HepG2 (cell line): Measurements from ENCODE around the gene GNG4. TPM values are rescaled to one million over a fixed set of nuclear protein-coding genes. Genes with fewer than 3 reads are reported as not detected.

Experiments
- ARNTL ChIP-seq: sonication (generic); formaldehyde crosslinking; IDR thresholded peaks from 2 replicates; pipeline ENCODE4 v1.4.0; 2020; ENCODE audit warnings: mild to moderate bottlenecking, missing genetic modification reagents
- ELK4 ChIP-seq: sonication (generic); formaldehyde crosslinking; IDR thresholded peaks from 2 replicates; pipeline ENCODE4 v1.9.0; 2021; ENCODE audit warnings: missing genetic modification reagents, borderline replicate concordance
- FOXK1 ChIP-seq: sonication (generic); formaldehyde crosslinking; IDR thresholded peaks from 2 replicates; pipeline ENCODE4 v1.4.0; 2020; ENCODE audit warnings: low read depth, missing genetic modification reagents, borderline replicate concordance
- GZF1 ChIP-seq: sonication (generic); formaldehyde crosslinking; IDR thresholded peaks from 2 replicates; pipeline ENCODE4 v1.5.1; 2020; ENCODE audit warnings: mild to moderate bottlenecking, missing genetic modification reagents
- IRF2 ChIP-seq: IDR thresholded peaks from 2 replicates; pipeline ENCODE4 v1.6.1; 2018; ENCODE audit warnings: missing genetic modification reagents, missing compliant biosample characterization
- MBNL3 ChIP-seq: fragments of 250-450 bp; sonication (Bioruptor Pico); conservative IDR thresholded peaks from 2 replicates; pipeline ENCODE4 v1.8.0; 2022; ENCODE audit warnings: mild to moderate bottlenecking, inconsistent platforms
- NFRKB ChIP-seq: fragments of 450-650 bp; IDR thresholded peaks from 2 replicates; pipeline ENCODE4 v1.6.1; 2017
- PRDM4 ChIP-seq: sonication (generic); formaldehyde crosslinking; IDR thresholded peaks from 2 replicates; pipeline ENCODE4 v1.9.0; 2021; ENCODE audit warnings: missing genetic modification reagents, borderline replicate concordance
- SETDB1 ChIP-seq: sonication (generic); formaldehyde crosslinking; IDR thresholded peaks from 2 replicates; pipeline ENCODE4 v1.5.1; 2020; ENCODE audit warnings: missing genetic modification reagents, mild to moderate bottlenecking, borderline replicate concordance
- TCF7L2 ChIP-seq: IDR thresholded peaks from 2 replicates; pipeline ENCODE4 v1.6.1; 2011; ENCODE audit warnings: mild to moderate bottlenecking, low read depth, low read length, moderate library complexity
- ZBTB1 ChIP-seq: sonication (generic); formaldehyde crosslinking; IDR thresholded peaks from 2 replicates; pipeline ENCODE4 v1.4.0; 2020; ENCODE audit warnings: missing genetic modification reagents, borderline replicate concordance
- ZBTB10 ChIP-seq: sonication (generic); formaldehyde crosslinking; IDR thresholded peaks from 2 replicates; pipeline ENCODE4 v1.4.0; 2020; ENCODE audit warnings: missing genetic modification reagents, borderline replicate concordance
- ZBTB34 ChIP-seq: sonication (generic); formaldehyde crosslinking; IDR thresholded peaks from 2 replicates; pipeline ENCODE4 v1.8.0; 2022; ENCODE audit warnings: mild to moderate bottlenecking, missing genetic modification reagents
- ZBTB7A ChIP-seq: sonication (generic); formaldehyde crosslinking; IDR thresholded peaks from 2 replicates; pipeline ENCODE4 v1.8.0; 2022; ENCODE audit warnings: mild to moderate bottlenecking, missing genetic modification reagents
- ZFP37 ChIP-seq: sonication (generic); formaldehyde crosslinking; IDR thresholded peaks from 2 replicates; pipeline ENCODE4 v1.4.0; 2020; ENCODE audit warnings: missing genetic modification reagents, borderline replicate concordance
- ZGPAT ChIP-seq: IDR thresholded peaks from 2 replicates; pipeline ENCODE4 v1.6.1; 2016; ENCODE audit warnings: mild to moderate bottlenecking
- ZKSCAN5 ChIP-seq: sonication (generic); formaldehyde crosslinking; IDR thresholded peaks from 2 replicates; pipeline ENCODE4 v1.5.1; 2020; ENCODE audit warnings: mild to moderate bottlenecking, missing genetic modification reagents
- ZNF816 ChIP-seq: sonication (generic); formaldehyde crosslinking; IDR thresholded peaks from 2 replicates; pipeline ENCODE4 v1.8.0; 2022; ENCODE audit warnings: missing genetic modification reagents, mild to moderate bottlenecking, borderline replicate concordance
- ZSCAN25 ChIP-seq: sonication (generic); formaldehyde crosslinking; IDR thresholded peaks from 2 replicates; pipeline ENCODE4 v1.8.0; 2022; ENCODE audit warnings: mild to moderate bottlenecking, missing genetic modification reagents
- polyA plus RNA-seq, 8 experiments: library from polyadenylated mRNA; depleted of rRNA in 3 of 8; stranded (reverse) in 7 of 8; unstranded in 1 of 8; fragments of >200 nt; fragmentation: Illumina TruSeq in 4 of 8; extraction: Trizol in 4 of 8; gene quantifications; 2 replicates each; pipeline versions ENCODE4 v1.2.1 to v1.2.3, GENCODE V29; 2011 to 2016; ENCODE audit warnings: low read depth in 4 of 8, missing spikeins in 1 of 8, mixed read lengths in 1 of 8; ENCODE audit not compliant: insufficient read depth in 1 of 8
- total RNA-seq, 5 experiments: library from RNA; depleted of rRNA; stranded (reverse); fragments of >200 nt; fragmentation: Illumina TruSeq; extraction: Trizol; gene quantifications; 2 replicates each; pipeline ENCODE4 v1.2.3, GENCODE V29; 2016; ENCODE audit warnings: low read depth in 1 of 5

Gene GNG4
- total and polyA plus RNA-seq, 2 of the 13 experiments (the other 11 are each of a cell fraction or from before 2014, with no cell fraction given): 27.1 to 69.5 TPM

GRCh38 chr1:235650341-235651169 lies 971 bp upstream of the GNG4 start (continued):
- no peak for TF ChIP-seq GZF1 (CRISPR knock-in tag)
- peak; percentile 83 for TF ChIP-seq ZGPAT
- TF ChIP-seq ZBTB10 (CRISPR knock-in tag): peak; percentile 43; the same call in 1 of the 2 replicates
- TF ChIP-seq ZSCAN25: no peak; the same call in 1 of the 2 replicates
- peak; percentile 83 for TF ChIP-seq ZBTB7A (CRISPR knock-in tag)
- no peak for TF ChIP-seq PRDM4 (CRISPR knock-in tag)
- peak; percentile 87; the same call in 1 of the 2 replicates for TF ChIP-seq IRF2 (CRISPR knock-in tag)
- peak; percentile 97 for TF ChIP-seq ARNTL (CRISPR knock-in tag)
- no peak for TF ChIP-seq ZNF816 (CRISPR knock-in tag)
- peak; percentile 49; the same call in 1 of the 2 replicates for TF ChIP-seq ZBTB1 (CRISPR knock-in tag)
- no peak for TF ChIP-seq TCF7L2
- TF ChIP-seq MBNL3: no peak
- no peak for TF ChIP-seq ELK4 (CRISPR knock-in tag)
- TF ChIP-seq ZBTB34 (CRISPR knock-in tag): 0 out of 2 replicates have a peak, but pooled peaks have one; percentile 38
- peak; percentile 97 for TF ChIP-seq FOXK1 (CRISPR knock-in tag)
- no peak for TF ChIP-seq ZKSCAN5
- no peak; the same call in 1 of the 2 replicates for TF ChIP-seq ZFP37 (CRISPR knock-in tag)
- TF ChIP-seq SETDB1 (CRISPR knock-in tag): no peak
- TF ChIP-seq NFRKB: no peak
